Right lobe of liver (tissue), 6 donors: Measurements from ENCODE around the gene SLC4A9. TPM values are rescaled to one million over a fixed set of nuclear protein-coding genes. Genes with fewer than 3 reads are reported as not detected.

ENCODE experiments used
- ATAC-seq, 4 donors: fragments of 200-7000 bp; cut with Tn5 transposase; one replicate each; pipeline ENCODE4 v1.9.1; 2020; ENCODE audit warnings: mild to moderate bottlenecking in 4 of 4, moderate library complexity in 4 of 4
- DNase-seq, 3 donors: peaks; one replicate each; pipeline ENCODE4 v3.0.0-alpha.2; 2020
- H3K27ac ChIP-seq, 3 donors: fragments of 200-600 bp; one replicate each; pipeline ENCODE4 v1.8.0; 2022
- H3K27me3 ChIP-seq, 2 donors: fragments of 200-600 bp; one replicate each; pipeline ENCODE4 v1.8.0; 2022
- H3K36me3 ChIP-seq, 4 donors: fragments of 200-600 bp; sonication (generic) in 1 of 4; one replicate each; pipeline versions ENCODE4 v1.5.1 to v1.8.0; 2017 to 2022; ENCODE audit warnings: control low read depth in 1 of 4
- H3K4me1 ChIP-seq, 4 donors: fragments of 200-600 bp; sonication (generic) in 1 of 4; one replicate each; pipeline versions ENCODE4 v1.5.1 to v1.8.0; 2017 to 2022; ENCODE audit warnings: control low read depth in 1 of 4
- H3K4me3 ChIP-seq, 3 donors: fragments of 200-600 bp; one replicate each; pipeline ENCODE4 v1.8.0; 2022
- H3K9me3 ChIP-seq, 4 donors: fragments of 200-600 bp; sonication (generic) in 1 of 4; one replicate each; pipeline versions ENCODE4 v1.5.1 to v1.8.0; 2017 to 2022; ENCODE audit warnings: control low read depth in 1 of 4
- CTCF ChIP-seq, 4 donors: fragments of 200-600 bp in 3 of 4; fragments of 450-650 bp in 1 of 4; IDR thresholded peaks; one replicate each; pipeline versions ENCODE4 v1.5.1 to v1.8.0; 2016 to 2022; ENCODE audit warnings: antibody characterized with exemption in 4 of 4, mild to moderate bottlenecking in 2 of 4
- POLR2A ChIP-seq: fragments of 450-650 bp; IDR thresholded peaks from one replicate; pipeline ENCODE4 v1.6.1; 2017; ENCODE audit warnings: antibody characterized with exemption, mild to moderate bottlenecking
- WGBS: methylation state at CpG from one replicate; pipeline ENCODE4 v1.1.6; 2018; ENCODE audit warnings: low coverage, low lambda C conversion rate; ENCODE audit not compliant: insufficient coverage; ENCODE audit errors: missing lambda C conversion rate; 5-methylcytosine and 5-hydroxymethylcytosine counted together
- intact Hi-C, 2 donors: fragments of 100-400 bp; cut with DNase I; formaldehyde crosslinking; loops; one replicate each; pipeline versions ENCODE4 v1.11.2 to v1.14.1; 2022
- long read RNA-seq: library from polyadenylated mRNA; unstranded; transcript quantifications from one replicate; pipeline ENCODE4 v2.0.0, GENCODE V29; 2019
- total RNA-seq, 6 experiments: library from RNA; depleted of rRNA in 2 of 6; stranded (reverse); fragments of >200 nt in 2 of 6; fragmentation: NEBNext Ultra II Directional in 3 of 6; extraction: Animal tissue kit (Norgen Biotek cat#: 25700) in 3 of 6; gene quantifications; one replicate each; pipeline versions ENCODE4 v1.1.0 to v1.2.4, GENCODE V29; 2016 to 2023
- donor health status: DM: no; HTN: yes; CAD: no.
- donor health status: DM: no; HTN: no; CAD: no.
- donor health status: DM: no; HTN: no; CAD: no.
- donor health status: DM: no; HTN: yes; CAD: no.
- donor health status: DM: no; HTN: yes; CAD: no.

The SLC4A9 gene
- not detected for total RNA-seq
- long read RNA-seq = 0 reads

GRCh38 chr5:140360101-140360500 is at the start of gene SLC4A9:
SLC4A9 (plus strand) TSS chr5:140360194; CDS start chr5:140360237, 43 bp downstream.
- ATAC-seq (no peak), DNase-seq (no peak)
- intact Hi-C loops = loop anchor here in 1 of 2 donors (10.0 kb wide), 1 partner anchor 355 kb away; no protein-coding TSS in a partner anchor

GRCh38 chr5:140310434-140310833 is 49.6 kb upstream of the SLC4A9 start:
- Histone ChIP-seq H3K27ac (no peak overlapping the region), H3K27me3 (no peaks in the 10 kb centered on the region)

More at GRCh38 chr5:140360101-140360500, at the start of gene SLC4A9:
- H3K36me3 ChIP-seq = no peaks in the 10 kb centered on the region
- TF ChIP-seq POLR2A (no peak), CTCF (IDR thresholded peaks at IDR 0.05) (no peak)
- H3K9me3 ChIP-seq = no peaks in the 10 kb centered on the region
- no peaks in the 10 kb centered on the region for H3K27me3 ChIP-seq
- H3K4me1 ChIP-seq = peaks cover 0 to 4% (median 0%) of the 10 kb centered on the region in 4 donors
- no CpG with 5 or more reads among the region's 2 CpGs for WGBS
- H3K27ac ChIP-seq = no peak within 1 kb of the TSS
- no peak within 1 kb of the TSS for H3K4me3 ChIP-seq

GRCh38 chr5:140311011-140311467 is 49.0 kb upstream of the SLC4A9 start:
- Histone ChIP-seq H3K4me3 (no peak overlapping the region), H3K4me1 (no peaks in the 10 kb centered on the region), H3K36me3 (no peaks in the 10 kb centered on the region), H3K27ac (no peak overlapping the region), H3K9me3 (no peaks in the 10 kb centered on the region), H3K27me3 (no peaks in the 10 kb centered on the region)
- DNase-seq = no peak
- WGBS = 86% methylated on average over 5 of the region's 5 CpGs
- TF ChIP-seq CTCF (IDR thresholded peaks at IDR 0.05) (no peak), POLR2A (no peak)
- intact Hi-C loops = no loop called here
- ATAC-seq = peak in 1 of 4 donors; percentile 25

More at GRCh38 chr5:140310434-140310833, 49.6 kb upstream of the SLC4A9 start:
- WGBS = 58% methylated on average over 2 of the region's 2 CpGs
- intact Hi-C loops = no loop called here
- H3K4me3 ChIP-seq = no peak overlapping the region
- H3K9me3 ChIP-seq = no peaks in the 10 kb centered on the region
- TF ChIP-seq POLR2A (no peak), CTCF (IDR thresholded peaks at IDR 0.05) (no peak)
- H3K36me3 ChIP-seq = no peaks in the 10 kb centered on the region
- H3K4me1 ChIP-seq = no peaks in the 10 kb centered on the region
- ATAC-seq = no peak
- no peak for DNase-seq

GRCh38 chr5:140312067-140312790 is 47.8 kb upstream of the SLC4A9 start:
- H3K27ac ChIP-seq = peak overlapping the region in 2 of 3 donors; percentile 36 to 44
- no peak for DNase-seq

More at GRCh38 chr5:140312067-140312790, 47.8 kb upstream of the SLC4A9 start:
- H3K27me3 ChIP-seq = no peaks in the 10 kb centered on the region
- intact Hi-C loops = no loop called here
- ATAC-seq = peak; percentile 67 to 92 (median 79)
- whole genome bisulfite sequencing = 14% methylated on average over 4 of the region's 4 CpGs
- no peaks in the 10 kb centered on the region for H3K4me1 ChIP-seq
- no peaks in the 10 kb centered on the region for H3K36me3 ChIP-seq
- no peak overlapping the region for H3K4me3 ChIP-seq
- no peaks in the 10 kb centered on the region for H3K9me3 ChIP-seq
- TF ChIP-seq POLR2A = no peak
- no peak for TF ChIP-seq CTCF (IDR thresholded peaks at IDR 0.05)
